GM18511 (cell line): Measurements from ENCODE around the gene SRGAP2C.
A peak's percentile ranks its signal among the peaks of the same experiment; 100 is the strongest.
"Not testable (repeated sequence)": the region's sequence is repeated elsewhere in the genome, so short reads cannot be mapped to it uniquely, and the experiment has no call there.

Source experiments
- ATAC-seq: cut with Tn5 transposase; IDR thresholded peaks from one replicate; pipeline ENCODE4 v1.9.1; 2021; ENCODE audit warnings: mild to moderate bottlenecking, moderate library complexity; ENCODE audit not compliant: unreplicated experiment

SRGAP2C gene

GRCh38 chr1:121226295-121226904, 41.6 kb downstream of the SRGAP2C start:
- not testable (repeated sequence) for ATAC-seq

GRCh38 chr1:121226925-121227324, 42.1 kb downstream of the SRGAP2C start:
- ATAC-seq = not testable (repeated sequence)

GRCh38 chr1:121227544-121228330, 43.0 kb downstream of the SRGAP2C start:
- not testable (repeated sequence) for ATAC-seq

GRCh38 chr1:121230636-121231035, 45.9 kb downstream of the SRGAP2C start:
- ATAC-seq = not testable (repeated sequence)

- ATAC-seq = peak; percentile 95
Measured at GRCh38 chr1:121232445-121233125, 47.8 kb downstream of the SRGAP2C start.

GRCh38 chr1:121234090-121234759, 49.5 kb downstream of the SRGAP2C start:
- not testable (repeated sequence) for ATAC-seq

GRCh38 chr1:121238384-121238783, 53.6 kb downstream of the SRGAP2C start:
- peak; percentile 98 for ATAC-seq

- ATAC-seq = not testable (repeated sequence)
Measured at GRCh38 chr1:121243913-121244312, 59.1 kb downstream of the SRGAP2C start.

GRCh38 chr1:121246399-121246798, 61.6 kb downstream of the SRGAP2C start:
- ATAC-seq = not testable (repeated sequence)

- not testable (repeated sequence) for ATAC-seq
Measured at GRCh38 chr1:121252656-121253055, 67.9 kb downstream of the SRGAP2C start.

GRCh38 chr1:121254618-121255017, 69.8 kb downstream of the SRGAP2C start:
- not testable (repeated sequence) for ATAC-seq

GRCh38 chr1:121257632-121258031, 72.9 kb downstream of the SRGAP2C start:
- ATAC-seq = not testable (repeated sequence)

GRCh38 chr1:121258134-121258533, 73.4 kb downstream of the SRGAP2C start:
- ATAC-seq = not testable (repeated sequence)

- ATAC-seq = not testable (repeated sequence)
Measured at GRCh38 chr1:121260205-121260604, 75.4 kb downstream of the SRGAP2C start.

GRCh38 chr1:121262163-121262562, 77.4 kb downstream of the SRGAP2C start:
- not testable (repeated sequence) for ATAC-seq

- ATAC-seq = peak; percentile 84
Measured at GRCh38 chr1:121263789-121264244, 79.0 kb downstream of the SRGAP2C start.

- ATAC-seq = not testable (repeated sequence)
Measured at GRCh38 chr1:121267072-121267471, 82.3 kb downstream of the SRGAP2C start.

- not testable (repeated sequence) for ATAC-seq
Measured at GRCh38 chr1:121269309-121269708, 84.5 kb downstream of the SRGAP2C start.

GRCh38 chr1:121269973-121270372, 85.2 kb downstream of the SRGAP2C start:
- ATAC-seq = not testable (repeated sequence)

- ATAC-seq = peak; percentile 54
Measured at GRCh38 chr1:121271143-121271715, 86.5 kb downstream of the SRGAP2C start.
